ENCODE measurements around the gene PUM2.

The PUM2 gene

GRCh38 chr2:20350753-20351554 lies at the start of gene PUM2:
Gene PUM2, minus strand, starts transcription at chr2:20350844. Its CDS starts 23,484 bp downstream, at chr2:20327360.
- Histone ChIP-seq H4K20me1 (ENCODE audit: insufficient read depth, low read length) (peaks cover 40% of the 10 kb centered on the region), H3K36me3 (replicated peaks; ENCODE audit: low read depth, low read length) (peaks cover 24% of the 10 kb centered on the region), H3K27me3 (ENCODE audit: low read depth, low read length) (no peaks in the 10 kb centered on the region), H3K4me1 (ENCODE audit: low read length) (peaks cover 40% of the 10 kb centered on the region), H3K9ac (ENCODE audit: low read length) (peak within 1 kb of the TSS; percentile 97), H2AFZ (ENCODE audit: low read depth, low read length) (peak within 1 kb of the TSS; percentile 80), H3K79me2 (ENCODE audit: low read length) (peaks cover 52% of the 10 kb centered on the region), H3K4me3 (ENCODE audit: low read length) (peak within 1 kb of the TSS; percentile 99), H3K4me2 (ENCODE audit: low read length) (peak within 1 kb of the TSS; percentile 95), H3K9me3 (ENCODE audit: insufficient read depth, low read length) (no peaks in the 10 kb centered on the region), H3K27ac (ENCODE audit: low read length) (peak within 1 kb of the TSS; percentile 91)
- no peak for TF ChIP-seq EZH2phosphoT487 (IDR thresholded peaks at IDR 0.05; ENCODE audit: low read depth)
- no peak; the same call in 1 of the 2 replicates for TF ChIP-seq CTCF (IDR thresholded peaks at IDR 0.05; ENCODE audit: low read depth, low read length)

- peaks cover 27% of the 10 kb centered on the region; the same call in 1 of the 2 replicates for H3K27me3 ChIP-seq (ENCODE audit: low read depth, low read length)
- no peak overlapping the region for H3K9ac ChIP-seq (ENCODE audit: low read length)
- TF ChIP-seq EZH2phosphoT487 (IDR thresholded peaks at IDR 0.05; ENCODE audit: low read depth) (no peak), CTCF (IDR thresholded peaks at IDR 0.05; ENCODE audit: low read depth, low read length) (no peak)
- no peaks in the 10 kb centered on the region for H4K20me1 ChIP-seq (ENCODE audit: insufficient read depth, low read length)
- H2AFZ ChIP-seq (ENCODE audit: low read depth, low read length) = no peak overlapping the region
- no peak overlapping the region for H3K4me2 ChIP-seq (ENCODE audit: low read length)
- no peaks in the 10 kb centered on the region for H3K9me3 ChIP-seq (ENCODE audit: insufficient read depth, low read length)
- H3K4me3 ChIP-seq (ENCODE audit: low read length) = no peak overlapping the region
- no peak overlapping the region for H3K27ac ChIP-seq (ENCODE audit: low read length)
- H3K79me2 ChIP-seq (ENCODE audit: low read length) = no peaks in the 10 kb centered on the region
- H3K36me3 ChIP-seq (replicated peaks; ENCODE audit: low read depth, low read length) = no peaks in the 10 kb centered on the region
- no peaks in the 10 kb centered on the region; the same call in 1 of the 2 replicates for H3K4me1 ChIP-seq (ENCODE audit: low read length)
Observed at GRCh38 chr2:20400306-20400705, 49.7 kb upstream of the PUM2 start.

- no peak overlapping the region for H3K4me2 ChIP-seq (ENCODE audit: low read length)
- H2AFZ ChIP-seq (ENCODE audit: low read depth, low read length) = no peak overlapping the region
- no peak overlapping the region for H3K27ac ChIP-seq (ENCODE audit: low read length)
- H3K4me3 ChIP-seq (ENCODE audit: low read length) = no peak overlapping the region
- no peaks in the 10 kb centered on the region for H4K20me1 ChIP-seq (ENCODE audit: insufficient read depth, low read length)
- H3K79me2 ChIP-seq (ENCODE audit: low read length) = no peaks in the 10 kb centered on the region
- H3K27me3 ChIP-seq (ENCODE audit: low read depth, low read length) = peaks cover 31% of the 10 kb centered on the region; the same call in 1 of the 2 replicates
- H3K36me3 ChIP-seq (replicated peaks; ENCODE audit: low read depth, low read length) = no peaks in the 10 kb centered on the region
- TF ChIP-seq CTCF (IDR thresholded peaks at IDR 0.05; ENCODE audit: low read depth, low read length) = no peak
- TF ChIP-seq EZH2phosphoT487 (IDR thresholded peaks at IDR 0.05; ENCODE audit: low read depth) = no peak
- H3K9ac ChIP-seq (ENCODE audit: low read length) = no peak overlapping the region
- H3K4me1 ChIP-seq (ENCODE audit: low read length) = no peaks in the 10 kb centered on the region; the same call in 1 of the 2 replicates
- H3K9me3 ChIP-seq (ENCODE audit: insufficient read depth, low read length) = no peaks in the 10 kb centered on the region
Observed at GRCh38 chr2:20398956-20399567, 48.4 kb upstream of the PUM2 start.

GRCh38 chr2:20397811-20398447 lies 47.3 kb upstream of the PUM2 start:
- H3K27ac ChIP-seq (ENCODE audit: low read length) = no peak overlapping the region
- no peak overlapping the region for H3K9ac ChIP-seq (ENCODE audit: low read length)
- peaks cover 31% of the 10 kb centered on the region; the same call in 1 of the 2 replicates for H3K27me3 ChIP-seq (ENCODE audit: low read depth, low read length)
- no peak overlapping the region for H3K4me2 ChIP-seq (ENCODE audit: low read length)
- no peaks in the 10 kb centered on the region for H3K79me2 ChIP-seq (ENCODE audit: low read length)
- H4K20me1 ChIP-seq (ENCODE audit: insufficient read depth, low read length) = no peaks in the 10 kb centered on the region
- H2AFZ ChIP-seq (ENCODE audit: low read depth, low read length) = no peak overlapping the region
- H3K9me3 ChIP-seq (ENCODE audit: insufficient read depth, low read length) = no peaks in the 10 kb centered on the region
- H3K4me3 ChIP-seq (ENCODE audit: low read length) = no peak overlapping the region
- no peaks in the 10 kb centered on the region for H3K36me3 ChIP-seq (replicated peaks; ENCODE audit: low read depth, low read length)
- no peak for TF ChIP-seq CTCF (IDR thresholded peaks at IDR 0.05; ENCODE audit: low read depth, low read length)
- TF ChIP-seq EZH2phosphoT487 (IDR thresholded peaks at IDR 0.05; ENCODE audit: low read depth) = no peak
- no peaks in the 10 kb centered on the region; the same call in 1 of the 2 replicates for H3K4me1 ChIP-seq (ENCODE audit: low read length)

Measured in OCI-LY3 (cell line).